ENCODE data around the gene GPR155.
A peak's percentile ranks its signal among the peaks of the same experiment; 100 is the strongest.
"Not testable (repeated sequence)": the region's sequence is repeated elsewhere in the genome, so short reads cannot be mapped to it uniquely, and the experiment has no call there.

The GPR155 gene

DNA sequence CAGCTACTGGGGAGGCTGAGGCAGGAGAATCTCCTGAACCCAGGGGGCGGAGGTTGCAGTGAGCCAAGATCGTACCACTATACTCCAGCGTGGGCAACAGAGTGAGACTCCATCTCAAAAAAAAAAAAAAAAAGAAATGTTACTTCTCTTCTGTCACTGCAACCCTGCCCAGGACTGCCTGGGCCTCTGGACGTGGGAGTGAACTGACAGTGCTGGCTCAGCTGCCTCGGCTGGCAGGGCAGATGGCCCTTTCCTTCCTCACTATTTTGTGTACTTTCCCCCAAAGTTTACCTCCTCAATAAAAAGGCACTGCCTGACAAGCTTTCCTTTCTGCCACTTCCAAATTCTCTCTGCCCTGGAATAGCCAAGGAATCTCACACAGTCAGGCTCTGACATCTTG lies 12.5 kb upstream of the GPR155 start:
- H3K27me3 Mint-ChIP-seq, result no peaks in the 10 kb centered on the region
- H3K4me1 Mint-ChIP-seq, result peaks cover 19% of the 10 kb centered on the region
- no peaks in the 10 kb centered on the region for H3K9me3 Mint-ChIP-seq
- no peak overlapping the region for H3K27ac Mint-ChIP-seq
- ATAC-seq (no peak), DNase-seq (no peak)
- H3K4me3 Mint-ChIP-seq, result no peak overlapping the region

DNA sequence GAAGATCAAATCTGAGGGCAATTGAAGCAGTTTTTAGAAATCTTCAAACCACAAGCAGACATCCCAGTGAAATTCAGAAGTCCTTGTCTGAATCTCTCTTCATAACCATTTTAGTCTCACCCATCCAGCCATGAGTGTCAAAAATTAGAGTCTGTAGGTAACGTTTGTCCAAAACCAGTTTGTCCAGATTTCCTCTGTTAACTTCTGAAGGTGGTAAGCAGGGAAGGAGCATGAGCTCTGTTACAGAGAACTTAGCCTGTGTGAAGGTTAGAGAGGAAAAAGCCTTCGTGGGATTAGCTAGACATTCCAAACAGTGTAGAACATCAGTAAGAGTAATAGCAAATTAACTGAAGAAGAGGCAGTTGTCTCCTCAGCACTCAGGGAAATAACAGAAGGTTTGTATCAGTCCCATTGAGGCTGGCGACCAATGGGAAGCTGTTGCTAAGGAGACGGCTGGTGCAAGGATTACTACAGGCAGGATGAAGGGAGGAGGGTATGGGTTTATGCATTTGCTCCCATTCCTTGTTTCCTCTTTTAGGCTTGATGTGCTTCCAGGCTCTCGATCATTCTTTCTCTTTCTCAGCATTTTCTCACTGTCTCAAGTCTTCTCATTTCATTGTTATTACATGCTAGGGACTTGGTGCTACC lies 8.7 kb upstream of the GPR155 start:
- no peaks in the 10 kb centered on the region for H3K9me3 Mint-ChIP-seq
- peaks cover 53% of the 10 kb centered on the region for H3K4me1 Mint-ChIP-seq

DNA sequence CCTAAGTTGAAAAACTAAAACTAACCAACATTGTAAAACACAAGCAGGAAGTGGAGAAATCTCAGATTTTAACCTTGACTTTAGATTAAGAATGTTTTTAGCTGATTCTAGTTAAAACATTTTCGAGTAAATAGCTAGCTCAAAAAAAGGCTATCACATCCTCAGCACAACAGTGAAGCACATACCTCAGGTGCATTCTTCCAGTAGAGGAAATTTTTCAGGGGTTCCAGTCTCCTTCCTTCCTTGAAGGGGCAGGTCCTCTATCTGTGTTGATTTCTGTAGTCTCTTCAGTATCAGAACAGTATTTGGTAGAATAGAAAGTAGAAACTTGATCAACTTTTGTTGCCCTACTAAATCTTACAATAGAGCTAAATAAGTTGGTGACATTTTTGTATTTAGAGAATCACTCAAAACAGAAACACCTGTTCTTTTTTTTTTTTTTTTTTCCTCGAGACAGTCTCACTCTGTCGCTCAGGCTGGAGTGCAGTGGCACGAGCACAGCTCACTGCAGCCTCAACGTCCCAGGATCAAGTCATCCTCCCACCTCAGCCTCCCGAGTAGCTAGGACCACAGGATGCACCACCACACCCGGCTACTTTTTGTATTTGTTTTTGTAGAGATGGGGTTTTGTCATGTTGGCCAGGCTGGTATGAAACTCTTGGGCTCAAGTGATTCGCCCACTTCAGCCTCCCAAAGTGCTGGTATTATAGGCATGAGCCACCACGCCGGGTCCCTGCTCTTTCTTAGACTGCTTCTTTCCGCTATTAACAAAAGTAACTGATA lies 6.9 kb upstream of the GPR155 start:
- peaks cover 3 to 4% of the 10 kb centered on the region in 2 donors for H3K9me3 Mint-ChIP-seq
- peak overlapping the region; percentile 97 for H3K27ac Mint-ChIP-seq
- no peaks in the 10 kb centered on the region for H3K27me3 Mint-ChIP-seq
- ATAC-seq (peak; percentile 28), DNase-seq (peak in 1 of 2 donors; percentile 38)
- H3K4me3 Mint-ChIP-seq, result peak overlapping the region; percentile 82 to 88
- peaks cover 69% of the 10 kb centered on the region for H3K4me1 Mint-ChIP-seq

More for the DNA sequence above, 8.7 kb upstream of the GPR155 start:
- ATAC-seq, result no peak
- no peak for DNase-seq
- Mint-ChIP-seq H3K4me3 (no peak overlapping the region), H3K27me3 (no peaks in the 10 kb centered on the region), H3K27ac (peak overlapping the region in 1 of 2 donors; percentile 19)

DNA sequence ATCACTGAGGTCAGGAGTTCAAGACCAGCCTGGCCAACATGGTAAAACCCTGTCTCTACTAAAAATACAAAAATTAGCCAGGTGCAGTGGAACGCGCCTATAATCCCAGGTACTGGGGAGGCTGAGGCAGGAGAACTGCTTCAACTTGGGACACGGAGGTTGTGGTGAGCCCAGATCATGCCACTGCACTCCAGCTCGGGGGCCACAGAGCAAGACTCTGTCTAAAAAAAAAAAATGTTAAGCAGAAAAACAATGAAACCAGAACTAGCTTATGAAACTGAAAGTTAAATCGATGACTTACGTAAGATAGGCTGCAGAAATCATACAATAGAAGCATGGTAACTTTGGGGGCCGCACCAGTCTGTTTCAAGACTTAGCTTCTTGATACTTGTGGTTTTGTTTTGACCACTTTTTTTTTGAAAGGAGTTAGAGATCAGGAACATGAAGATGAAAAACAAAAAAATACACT lies 6.2 kb upstream of the GPR155 start:
- Mint-ChIP-seq H3K27me3 (no peaks in the 10 kb centered on the region), H3K4me3 (peak overlapping the region; percentile 82 to 88), H3K27ac (peak overlapping the region; percentile 97), H3K9me3 (peaks cover 5% of the 10 kb centered on the region in 2 donors), H3K4me1 (peaks cover 77% of the 10 kb centered on the region)
- ATAC-seq (peak; percentile 88), DNase-seq (peak; percentile 57 to 77)

DNA sequence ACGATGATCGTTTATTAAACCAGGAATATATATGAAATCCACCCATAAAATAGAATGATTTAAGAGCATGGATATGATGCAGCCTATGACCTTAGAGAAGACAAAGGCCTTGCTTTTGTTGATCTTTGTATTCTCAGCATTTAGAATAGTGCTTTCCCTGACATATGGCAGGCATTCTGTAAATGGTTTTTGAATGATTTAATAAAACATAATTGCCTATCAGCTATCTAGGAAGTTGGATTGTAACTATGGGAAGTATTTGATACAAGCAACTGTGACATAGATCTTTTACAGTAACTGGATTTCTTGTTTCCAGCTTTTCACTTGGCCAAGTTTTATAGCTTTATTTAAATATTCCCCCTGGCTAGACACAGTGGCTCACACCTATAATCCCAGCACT lies 5.1 kb upstream of the GPR155 start:
- peaks cover 79% of the 10 kb centered on the region for H3K4me1 Mint-ChIP-seq
- no peaks in the 10 kb centered on the region for H3K27me3 Mint-ChIP-seq
- DNase-seq, result no peak
- H3K27ac Mint-ChIP-seq, result peak overlapping the region in 1 of 2 donors; percentile 90
- H3K4me3 Mint-ChIP-seq, result peak overlapping the region; percentile 66 to 88
- H3K9me3 Mint-ChIP-seq, result peaks cover 5% of the 10 kb centered on the region in 2 donors
- no peak for ATAC-seq

DNA sequence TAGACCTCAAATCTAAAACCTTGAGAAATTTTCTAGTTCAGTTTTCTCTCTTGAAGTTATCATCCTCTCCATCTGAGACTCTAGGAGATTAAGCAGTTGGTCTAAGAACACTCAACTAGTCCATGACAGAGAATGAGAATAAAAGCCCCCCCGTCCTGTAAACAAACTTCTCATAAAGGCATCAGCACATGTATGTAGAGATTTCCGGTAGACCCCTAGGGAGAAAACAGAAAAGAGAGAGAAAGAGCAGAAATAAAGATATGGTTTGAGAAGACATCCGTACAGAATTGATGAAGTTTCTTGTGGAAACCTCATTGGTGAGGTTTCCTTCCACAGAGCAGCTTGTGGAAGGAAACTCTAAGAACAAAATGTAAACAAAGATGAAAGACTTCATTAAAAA lies 3.2 kb upstream of the GPR155 start:
- DNase-seq, result no peak
- ATAC-seq, result peak; percentile 31
- peaks cover 70% of the 10 kb centered on the region for H3K4me1 Mint-ChIP-seq
- peak overlapping the region; percentile 16 to 77 for H3K27ac Mint-ChIP-seq
- peak overlapping the region; percentile 71 to 81 for H3K4me3 Mint-ChIP-seq
- H3K27me3 Mint-ChIP-seq, result no peaks in the 10 kb centered on the region
- peaks cover 5% of the 10 kb centered on the region in 2 donors for H3K9me3 Mint-ChIP-seq

DNA sequence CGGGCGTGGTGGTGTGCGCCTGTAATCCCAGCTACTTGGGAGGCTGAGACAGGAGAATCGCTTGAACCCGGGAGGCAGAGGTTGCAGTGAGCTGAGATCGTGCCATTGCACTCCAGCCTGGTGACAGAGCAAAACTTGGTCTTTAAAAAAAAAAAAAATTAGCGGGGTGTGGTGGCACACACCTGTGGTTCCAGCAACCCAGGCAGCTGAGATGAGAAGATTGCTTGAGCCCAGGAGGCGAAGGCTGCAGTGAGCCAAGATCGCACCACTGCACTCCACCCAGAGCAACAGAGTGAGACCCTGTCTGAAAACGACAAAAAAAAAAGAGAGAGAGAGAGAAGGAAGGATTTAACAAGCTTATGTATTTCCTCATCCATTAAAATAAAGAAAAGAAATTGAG lies 2.7 kb upstream of the GPR155 start:
- not testable (repeated sequence) for H3K27me3 Mint-ChIP-seq, ATAC-seq, H3K9me3 Mint-ChIP-seq
- Mint-ChIP-seq H3K4me1 (peaks cover 70% of the 10 kb centered on the region), H3K4me3 (peak overlapping the region; percentile 71 to 81), H3K27ac (peak overlapping the region; percentile 16 to 77)
- DNase-seq, result peak in 1 of 2 donors; percentile 52

DNA sequence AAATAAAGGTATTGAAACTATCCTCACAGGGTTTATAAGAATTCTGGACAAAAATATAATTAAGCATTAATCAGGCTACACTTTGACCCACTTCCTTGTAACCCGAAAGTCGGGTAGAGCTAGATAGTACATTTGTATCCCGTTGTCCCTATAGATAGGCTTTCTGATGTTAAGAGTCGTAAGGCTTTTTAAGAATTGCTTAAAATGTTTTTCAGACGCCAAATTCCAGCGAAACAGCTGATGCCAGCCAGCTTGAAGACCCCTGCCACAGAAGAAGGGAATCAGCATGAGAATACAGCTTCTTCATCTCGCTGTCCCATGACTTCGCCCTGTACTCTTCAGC lies 962 bp upstream of the GPR155 start:
- no peak for ATAC-seq
- Mint-ChIP-seq H3K9me3 (peaks cover 5% of the 10 kb centered on the region in 2 donors), H3K27me3 (no peaks in the 10 kb centered on the region), H3K4me1 (peaks cover 61% of the 10 kb centered on the region), H3K4me3 (peak overlapping the region; percentile 9 to 100), H3K27ac (no peak overlapping the region)
- no peak for DNase-seq

DNA sequence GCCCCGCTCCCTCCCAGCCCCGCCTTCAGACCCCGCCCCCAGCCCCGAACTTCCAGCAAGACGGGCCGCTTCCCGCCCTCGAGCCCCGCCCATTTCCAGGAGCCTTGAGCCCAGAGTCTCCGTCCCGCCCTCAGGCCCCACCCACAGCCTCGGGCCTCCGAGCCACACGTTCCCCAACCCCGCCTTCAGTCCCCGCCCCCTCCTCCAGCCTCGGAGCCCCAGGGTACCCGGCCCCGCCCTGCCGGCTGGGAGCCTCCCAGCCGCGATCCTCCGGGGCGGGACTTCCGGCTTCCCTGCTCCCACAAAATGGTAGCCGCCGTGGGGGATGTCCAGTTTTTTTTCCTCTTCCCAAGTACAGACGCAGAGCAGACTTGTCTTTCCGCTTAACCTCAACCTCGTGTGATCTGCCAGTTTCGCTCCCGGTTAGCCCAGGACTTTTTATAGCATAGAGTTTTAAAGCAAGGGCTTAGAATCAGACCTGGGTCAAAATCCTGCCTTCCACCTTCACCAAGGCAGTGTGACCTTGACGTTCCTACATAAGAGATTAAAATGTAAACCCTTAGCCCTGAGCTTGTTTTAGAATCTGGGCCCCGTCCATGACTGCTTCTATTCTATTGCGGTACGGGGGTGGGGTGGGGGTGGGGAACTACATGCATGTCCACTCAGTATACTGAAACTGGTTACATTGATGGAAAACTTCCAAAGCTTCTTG lies 435 bp upstream of the GPR155 start:
- ATAC-seq (peak; percentile 88), DNase-seq (peak; percentile 85 to 91)
- Mint-ChIP-seq H3K4me1 (peaks cover 56% of the 10 kb centered on the region), H3K27me3 (no peaks in the 10 kb centered on the region), H3K27ac (peak overlapping the region; percentile 82 to 91), H3K4me3 (peak overlapping the region; percentile 89 to 100), H3K9me3 (peaks cover 5% of the 10 kb centered on the region in 2 donors)

DNA sequence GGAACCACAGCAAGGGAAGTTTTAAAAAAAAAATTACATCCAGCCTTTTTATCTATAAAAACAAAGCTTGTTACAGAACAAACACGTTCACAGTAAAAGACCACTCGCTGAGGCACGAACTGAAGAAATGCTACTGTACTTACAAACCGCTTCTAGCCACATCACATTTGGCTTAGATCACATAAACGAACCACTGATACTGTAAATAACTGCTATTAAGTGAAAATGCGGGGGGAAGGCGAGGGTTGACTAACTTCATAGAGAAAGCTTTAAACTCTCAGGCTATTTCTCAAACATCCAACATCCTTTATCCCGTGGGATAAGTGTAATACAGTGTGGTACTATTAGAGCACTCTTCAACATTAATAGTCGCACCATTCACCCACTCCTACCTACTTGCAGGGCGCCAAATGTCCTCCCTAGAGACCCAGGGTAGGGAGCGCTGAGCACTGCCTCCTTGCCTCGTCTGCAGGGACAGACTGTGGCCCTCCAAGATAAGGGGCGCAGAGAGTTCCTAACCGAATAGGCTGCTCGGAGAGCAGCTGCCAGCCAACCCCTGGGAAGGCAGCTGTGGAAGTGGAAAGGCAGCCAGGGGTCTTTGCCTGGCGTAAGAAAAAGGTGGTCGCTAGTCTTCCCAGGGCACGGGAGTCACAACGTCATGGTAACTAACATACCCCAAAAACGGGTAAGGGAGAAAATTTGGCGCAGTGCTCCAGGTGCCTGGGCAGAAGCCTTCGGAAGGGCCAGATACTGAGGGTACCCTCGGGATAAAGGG lies 854 bp downstream of the GPR155 start:
- peaks cover 5% of the 10 kb centered on the region in 2 donors for H3K9me3 Mint-ChIP-seq
- peak overlapping the region; percentile 92 to 97 for H3K27ac Mint-ChIP-seq
- DNase-seq (peak; percentile 40 to 48), ATAC-seq (peak; percentile 51)
- no peaks in the 10 kb centered on the region for H3K27me3 Mint-ChIP-seq
- H3K4me1 Mint-ChIP-seq, result peaks cover 43% of the 10 kb centered on the region
- H3K4me3 Mint-ChIP-seq, result peak overlapping the region; percentile 89 to 100

DNA sequence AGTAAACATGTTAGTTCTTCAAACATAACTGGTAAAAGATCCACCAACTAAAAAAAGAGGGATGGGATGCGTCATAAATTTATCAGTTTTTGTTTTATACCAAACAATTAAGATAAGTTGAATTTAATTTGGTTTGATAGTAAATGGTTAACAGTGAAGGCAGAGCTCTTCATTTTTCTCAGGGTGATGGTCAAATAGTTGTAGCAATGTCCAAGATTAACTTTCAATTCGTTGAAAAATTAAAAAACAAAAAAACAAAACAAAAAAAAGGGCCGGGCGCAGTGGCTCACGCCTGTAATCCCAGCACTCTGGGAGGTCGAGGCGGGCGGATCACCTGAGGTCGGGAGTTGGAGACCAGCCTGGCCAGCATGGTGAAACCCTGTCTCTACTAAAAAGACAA lies 1.8 kb downstream of the GPR155 start:
- H3K4me3 Mint-ChIP-seq, result peak overlapping the region; percentile 89 to 100
- H3K9me3 Mint-ChIP-seq, H3K27me3 Mint-ChIP-seq, DNase-seq, ATAC-seq: not testable (repeated sequence)
- H3K27ac Mint-ChIP-seq, result peak overlapping the region; percentile 67 to 84
- peaks cover 36% of the 10 kb centered on the region for H3K4me1 Mint-ChIP-seq

DNA sequence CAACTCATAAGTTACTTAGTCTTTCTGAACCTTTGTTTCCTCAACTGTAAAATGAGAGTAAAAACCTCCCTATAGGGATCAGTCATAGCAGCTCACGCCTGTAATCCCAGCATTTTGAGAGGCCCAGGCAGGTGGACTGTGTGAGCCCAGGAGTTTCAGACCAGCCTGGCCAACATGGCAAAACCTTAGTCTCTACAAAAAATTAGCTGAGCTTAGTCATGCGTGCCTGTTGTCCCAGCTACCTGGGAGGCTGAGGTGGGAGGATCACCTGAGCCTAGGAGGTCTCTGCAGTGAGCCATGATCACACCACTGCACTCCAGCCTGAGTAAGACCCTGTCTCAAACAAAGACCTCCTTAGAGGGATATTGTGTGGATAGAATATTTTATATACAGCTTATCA lies 2.3 kb downstream of the GPR155 start:
- Mint-ChIP-seq H3K27me3 (no peaks in the 10 kb centered on the region), H3K4me1 (peaks cover 32% of the 10 kb centered on the region), H3K9me3 (peaks cover 5% of the 10 kb centered on the region in 2 donors), H3K4me3 (peak overlapping the region; percentile 89 to 100), H3K27ac (peak overlapping the region; percentile 67 to 84)
- no peak for ATAC-seq
- no peak for DNase-seq

DNA sequence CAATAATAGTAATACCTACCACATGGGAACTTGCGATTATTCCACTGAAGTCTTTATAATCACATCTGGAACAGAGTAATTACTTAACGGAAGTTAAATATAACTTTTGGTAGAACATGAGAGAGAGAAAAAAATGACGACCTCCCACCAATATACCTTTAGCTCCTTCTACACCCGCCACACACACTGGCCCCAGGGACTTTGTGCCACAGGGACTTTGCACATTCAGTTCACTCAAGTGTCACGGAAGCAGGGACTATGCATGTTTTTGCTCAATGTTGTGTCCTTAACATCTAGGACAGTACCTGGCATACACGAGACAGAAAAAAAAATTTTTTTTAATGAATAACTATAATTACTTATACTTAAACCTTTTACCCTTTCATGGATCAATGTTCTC lies 4.0 kb downstream of the GPR155 start:
- ATAC-seq (no peak), DNase-seq (no peak)
- no peak overlapping the region for H3K4me3 Mint-ChIP-seq
- no peaks in the 10 kb centered on the region for H3K9me3 Mint-ChIP-seq
- H3K27me3 Mint-ChIP-seq, result no peaks in the 10 kb centered on the region
- no peak overlapping the region for H3K27ac Mint-ChIP-seq
- peaks cover 14% of the 10 kb centered on the region for H3K4me1 Mint-ChIP-seq

DNA sequence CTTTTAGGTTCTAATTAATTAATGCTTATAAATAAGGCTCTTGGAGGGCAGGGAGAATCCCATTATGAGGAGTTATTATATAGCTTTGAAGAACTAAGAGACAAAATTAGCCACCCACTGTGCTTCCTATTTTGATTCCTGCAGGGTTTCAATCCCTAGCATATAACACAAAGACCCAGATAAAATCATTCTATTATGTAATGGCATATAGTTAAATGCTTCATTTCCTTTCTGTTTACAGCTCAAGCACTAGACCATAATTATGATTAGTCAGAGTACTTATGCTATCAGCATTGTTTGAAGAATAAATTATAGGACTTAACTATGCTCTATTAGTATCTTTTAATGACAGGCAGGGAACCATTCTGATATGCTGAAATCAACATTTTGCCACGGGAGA lies 9.1 kb downstream of the GPR155 start:
- no peak overlapping the region for H3K4me3 Mint-ChIP-seq
- H3K27ac Mint-ChIP-seq, result no peak overlapping the region
- H3K27me3 Mint-ChIP-seq, result no peaks in the 10 kb centered on the region
- H3K9me3 Mint-ChIP-seq, result no peaks in the 10 kb centered on the region
- ATAC-seq (no peak), DNase-seq (no peak)
- H3K4me1 Mint-ChIP-seq, result peaks cover 21% of the 10 kb centered on the region

DNA sequence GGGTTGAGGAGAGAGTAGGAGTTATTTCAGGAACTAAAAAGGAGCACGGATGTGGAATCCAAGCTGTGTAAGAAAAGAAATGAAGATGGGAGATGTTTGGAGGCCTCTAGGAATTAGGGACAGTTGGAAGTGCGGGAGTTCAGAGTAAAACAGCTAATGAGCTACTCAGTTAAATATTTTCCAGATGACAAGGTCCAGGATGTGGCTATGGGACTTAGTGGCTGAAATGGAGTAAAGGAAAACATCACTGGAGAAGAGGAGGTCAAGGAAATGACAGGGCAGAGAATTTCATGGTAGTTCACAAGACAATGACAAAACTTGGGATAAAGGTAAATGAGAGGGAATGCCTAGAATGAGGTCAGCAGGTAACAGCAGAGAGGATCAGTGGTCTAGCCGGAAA lies 13.0 kb downstream of the GPR155 start:
- Mint-ChIP-seq H3K4me1 (peaks cover 21% of the 10 kb centered on the region), H3K4me3 (no peak overlapping the region), H3K9me3 (no peaks in the 10 kb centered on the region), H3K27me3 (no peaks in the 10 kb centered on the region), H3K27ac (no peak overlapping the region)
- ATAC-seq, result no peak
- no peak for DNase-seq

Data from stimulated activated naive CD8-positive, alpha-beta T cell treated with anti-CD3 and anti-CD28 coated beads, Interleukin-15, amount 100 ng/mL, for 72 hours (primary cell).